VCaP (cell line): ENCODE data around the gene SPSB4.

ENCODE experiments used
- H3K27ac ChIP-seq: fragments of 450-650 bp; 2 replicates; pipeline ENCODE4 v1.5.1; 2017
- CTCF ChIP-seq: fragments of 450-650 bp; conservative IDR thresholded peaks from 2 replicates; pipeline ENCODE4 v1.5.1; 2017; ENCODE audit warnings: mild to moderate bottlenecking, moderate library complexity

SPSB4 gene

GRCh38 chr3:141081141-141081795 lies 30.1 kb downstream of the SPSB4 start:
- TF ChIP-seq CTCF, result no peak
- H3K27ac ChIP-seq, result no peak overlapping the region

- H3K27ac ChIP-seq, result no peak overlapping the region
- TF ChIP-seq CTCF, result no peak
Observed at GRCh38 chr3:141082064-141082463, 30.9 kb downstream of the SPSB4 start.

GRCh38 chr3:141083226-141083625 lies 32.1 kb downstream of the SPSB4 start:
- no peak overlapping the region for H3K27ac ChIP-seq
- TF ChIP-seq CTCF, result no peak

GRCh38 chr3:141083836-141084649 lies 32.9 kb downstream of the SPSB4 start:
- H3K27ac ChIP-seq, result no peak overlapping the region

GRCh38 chr3:141085343-141086070 lies 34.4 kb downstream of the SPSB4 start:
- H3K27ac ChIP-seq, result no peak overlapping the region
- TF ChIP-seq CTCF, result no peak

More at GRCh38 chr3:141083836-141084649, 32.9 kb downstream of the SPSB4 start:
- TF ChIP-seq CTCF, result no peak

- H3K27ac ChIP-seq, result no peak overlapping the region
- no peak for TF ChIP-seq CTCF
Observed at GRCh38 chr3:141086188-141086587, 35.0 kb downstream of the SPSB4 start.
